Osteocyte (in vitro differentiated cells): Measurements from ENCODE around the gene CMSS1. TPM values are rescaled to one million over a fixed set of nuclear protein-coding genes. Genes with fewer than 3 reads are reported as not detected.

Experiments used
- DNase-seq: peaks from one replicate; pipeline ENCODE4 v3.0.0; 2021; ENCODE audit warnings: mixed read lengths; ENCODE audit not compliant: unreplicated experiment; ENCODE audit errors: extremely low spot score
- H3K27ac Mint-ChIP-seq: one replicate; pipeline ENCODE4 v1.8.0; 2021; ENCODE audit warnings: mild to moderate bottlenecking, mixed read lengths; ENCODE audit not compliant: unreplicated experiment
- H3K27me3 Mint-ChIP-seq: one replicate; pipeline ENCODE4 v1.8.0; 2021; ENCODE audit warnings: mixed read lengths; ENCODE audit not compliant: unreplicated experiment
- H3K36me3 Mint-ChIP-seq: one replicate; pipeline ENCODE4 v1.8.0; 2021; ENCODE audit warnings: mixed read lengths; ENCODE audit not compliant: unreplicated experiment
- H3K4me1 Mint-ChIP-seq: one replicate; pipeline ENCODE4 v1.8.0; 2021; ENCODE audit warnings: mixed read lengths; ENCODE audit not compliant: unreplicated experiment
- H3K4me3 Mint-ChIP-seq: one replicate; pipeline ENCODE4 v1.8.0; 2021; ENCODE audit warnings: mild to moderate bottlenecking, moderate library complexity, mixed read lengths; ENCODE audit not compliant: unreplicated experiment
- H3K9me3 Mint-ChIP-seq: one replicate; pipeline ENCODE4 v1.8.0; 2021; ENCODE audit warnings: mixed read lengths; ENCODE audit not compliant: unreplicated experiment
- CTCF ChIP-seq: fragments of 200-600 bp; sonication (generic); IDR thresholded peaks from 2 replicates; pipeline ENCODE4 v1.5.0; 2021; ENCODE audit warnings: antibody characterized with exemption, mild to moderate bottlenecking, moderate library complexity
- total RNA-seq: library from RNA; stranded (reverse); gene quantifications from 2 replicates; pipeline ENCODE4 v1.2.1, GENCODE V29; 2021

CMSS1 gene
- total RNA-seq, 1 donor from 2014 or later: 38.5 TPM

- Mint-ChIP-seq H3K27ac (no peak overlapping the region), H3K9me3 (peaks cover 6% of the 10 kb centered on the region), H3K4me3 (no peak overlapping the region), H3K36me3 (no peaks in the 10 kb centered on the region), H3K4me1 (peaks cover 9% of the 10 kb centered on the region), H3K27me3 (no peaks in the 10 kb centered on the region)
- no peak for DNase-seq
- no peak for TF ChIP-seq CTCF
These were observed 396.9 kb downstream of the CMSS1 start for GRCh38 chr3:100214574-100214964.

- no peaks in the 10 kb centered on the region for H3K27me3 Mint-ChIP-seq
- H3K36me3 Mint-ChIP-seq: peaks cover 5% of the 10 kb centered on the region
- no peak overlapping the region for H3K27ac Mint-ChIP-seq
- peaks cover 15% of the 10 kb centered on the region for H3K9me3 Mint-ChIP-seq
- H3K4me1 Mint-ChIP-seq: no peaks in the 10 kb centered on the region
- no peak for TF ChIP-seq CTCF
- H3K4me3 Mint-ChIP-seq: no peak overlapping the region
- DNase-seq: no peak
These were observed 399.1 kb downstream of the CMSS1 start for GRCh38 chr3:100216713-100217112.

DNA sequence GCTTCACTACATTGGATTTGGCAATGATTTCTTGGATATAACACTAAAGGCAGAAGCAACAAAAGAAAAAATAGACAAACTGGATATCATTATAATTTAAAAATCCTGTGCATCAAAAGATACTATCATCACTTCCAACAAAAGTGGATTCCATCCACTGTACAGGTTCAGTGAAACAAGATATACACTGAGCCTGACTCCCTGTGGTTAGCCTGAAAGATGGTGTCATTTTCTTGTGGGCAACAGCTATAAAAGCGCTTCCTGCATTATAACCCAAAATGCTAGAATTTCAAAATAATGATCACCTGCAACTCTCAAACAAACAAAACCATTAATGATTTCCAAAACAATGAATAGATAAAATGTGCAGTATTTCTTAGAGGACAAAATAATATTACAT, 403.5 kb downstream of the CMSS1 start:
- Mint-ChIP-seq H3K27ac (no peak overlapping the region), H3K4me3 (no peak overlapping the region), H3K27me3 (no peaks in the 10 kb centered on the region), H3K36me3 (peaks cover 5% of the 10 kb centered on the region), H3K4me1 (no peaks in the 10 kb centered on the region), H3K9me3 (peaks cover 15% of the 10 kb centered on the region)
- DNase-seq: no peak
- TF ChIP-seq CTCF: no peak

- TF ChIP-seq CTCF: no peak
- Mint-ChIP-seq H3K36me3 (peaks cover 5% of the 10 kb centered on the region), H3K4me1 (peaks cover 5% of the 10 kb centered on the region), H3K27me3 (no peaks in the 10 kb centered on the region), H3K9me3 (peaks cover 9% of the 10 kb centered on the region), H3K4me3 (no peak overlapping the region), H3K27ac (no peak overlapping the region)
- DNase-seq: no peak
These were observed 407.5 kb downstream of the CMSS1 start for GRCh38 chr3:100225193-100225592.

DNA sequence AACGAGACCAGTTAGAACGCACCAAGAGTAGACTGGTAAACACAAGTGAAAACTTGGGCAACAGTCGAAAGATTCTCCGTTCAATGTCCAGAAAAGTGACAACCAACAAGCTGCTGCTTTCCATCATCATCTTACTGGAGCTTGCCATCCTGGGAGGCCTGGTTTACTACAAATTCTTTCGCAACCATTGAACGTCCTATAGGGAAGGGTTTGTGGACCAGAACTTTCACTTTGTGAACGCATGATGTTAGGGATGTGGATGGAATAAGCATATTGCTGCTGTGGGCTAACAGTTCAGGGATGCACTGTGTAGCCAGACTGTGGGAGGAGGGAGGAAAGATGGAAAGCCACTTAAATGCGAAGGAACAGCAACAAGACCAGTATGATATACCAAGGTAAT, 408.2 kb downstream of the CMSS1 start:
- no peak for DNase-seq

More for the DNA sequence above, 408.2 kb downstream of the CMSS1 start:
- peaks cover 1% of the 10 kb centered on the region for H3K36me3 Mint-ChIP-seq
- TF ChIP-seq CTCF: no peak
- H3K4me1 Mint-ChIP-seq: peaks cover 5% of the 10 kb centered on the region
- H3K27ac Mint-ChIP-seq: no peak overlapping the region
- no peak overlapping the region for H3K4me3 Mint-ChIP-seq
- no peaks in the 10 kb centered on the region for H3K27me3 Mint-ChIP-seq
- H3K9me3 Mint-ChIP-seq: peaks cover 4% of the 10 kb centered on the region
